NCI-H128 (cell line): ENCODE measurements around the gene TMED5.

Experiments
- DNase-seq: peaks from one replicate; lab custom pipeline; 2025; ENCODE audit not compliant: unreplicated experiment; lab: John Stamatoyannopoulos, UW

Gene TMED5

DNA sequence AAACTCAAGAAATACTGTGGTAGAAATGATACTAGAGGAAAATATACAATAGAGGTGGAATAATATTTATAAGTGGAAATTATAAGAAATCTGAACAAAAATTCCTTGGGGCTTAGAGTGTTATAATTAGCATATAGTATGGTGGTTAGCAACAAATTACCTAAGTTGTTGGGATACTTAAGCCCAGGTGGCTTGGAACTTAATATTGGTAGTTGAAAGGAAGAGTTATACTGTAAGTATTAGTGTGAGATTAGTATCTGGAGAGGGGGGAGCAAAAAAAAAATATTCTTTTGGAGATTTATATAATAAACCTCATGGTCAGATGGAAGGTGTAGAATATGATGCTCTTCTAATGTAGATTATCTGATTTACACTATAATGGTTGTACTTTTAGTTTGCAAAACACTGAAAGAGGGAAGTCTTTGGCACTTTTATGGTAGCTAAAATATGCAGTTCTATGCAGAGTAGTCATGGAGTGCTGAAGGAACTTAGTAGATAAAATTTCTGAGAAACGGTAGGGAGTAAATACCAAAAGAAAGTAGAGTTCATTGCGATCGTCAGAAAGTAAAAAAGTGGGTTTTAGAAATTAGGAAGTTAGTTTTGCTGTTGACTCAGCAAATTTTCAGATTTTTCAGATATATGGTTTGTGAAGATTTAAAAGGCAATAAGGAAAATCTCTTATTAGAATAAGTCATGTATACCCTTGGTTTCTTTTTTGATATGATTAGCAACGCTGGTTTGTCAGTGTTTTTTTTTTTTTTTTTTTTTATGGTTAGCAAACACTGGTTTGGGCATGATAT lies 55.5 kb downstream of the TMED5 start:
- no peak for DNase-seq

DNA sequence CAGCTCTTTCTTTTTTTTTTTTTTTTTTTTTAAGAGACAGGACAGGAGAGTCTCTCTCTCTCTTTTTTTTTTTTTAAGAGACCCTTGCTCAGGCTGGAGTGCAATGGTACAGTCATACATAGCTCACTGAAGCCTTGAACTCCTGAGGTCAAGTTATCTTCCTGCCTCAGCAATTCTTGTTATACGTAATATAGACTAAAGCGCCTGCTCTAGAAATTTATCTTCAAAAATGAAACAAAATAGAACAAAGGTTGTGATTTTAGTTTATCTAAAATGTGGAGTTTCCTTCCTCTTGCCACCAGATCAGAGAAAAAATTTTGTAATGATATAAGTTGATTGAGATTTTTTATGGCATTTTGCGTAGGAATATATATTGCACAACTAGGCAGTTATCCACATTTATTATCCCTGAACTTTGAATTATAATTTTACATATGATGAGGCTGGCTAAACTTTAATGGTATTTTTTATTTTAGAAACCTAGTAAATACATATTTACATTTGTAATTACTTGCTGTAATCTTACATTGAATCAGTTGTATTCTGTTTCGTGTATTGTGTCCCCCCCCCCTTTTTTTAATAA lies 56.9 kb downstream of the TMED5 start:
- DNase-seq = no peak

DNA sequence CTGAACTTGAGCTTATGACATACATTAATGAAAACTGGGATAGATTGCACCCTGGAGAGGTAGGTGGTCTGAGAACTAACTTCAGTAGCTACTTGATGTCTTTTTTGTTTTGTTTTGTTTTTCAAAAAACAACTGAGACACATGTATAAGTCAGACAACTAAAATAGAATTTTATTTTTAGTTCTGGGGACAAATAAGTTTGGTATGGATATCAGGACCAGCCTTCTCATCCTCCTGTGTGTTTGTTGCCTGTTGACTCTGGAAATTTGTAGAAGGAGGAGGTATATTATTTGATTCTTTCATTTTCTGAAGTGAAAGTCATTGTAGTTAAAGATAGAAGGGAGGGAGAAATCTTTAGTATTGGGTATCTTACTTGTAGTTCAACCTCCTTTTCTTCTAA lies 59.6 kb downstream of the TMED5 start:
- DNase-seq = no peak

DNA sequence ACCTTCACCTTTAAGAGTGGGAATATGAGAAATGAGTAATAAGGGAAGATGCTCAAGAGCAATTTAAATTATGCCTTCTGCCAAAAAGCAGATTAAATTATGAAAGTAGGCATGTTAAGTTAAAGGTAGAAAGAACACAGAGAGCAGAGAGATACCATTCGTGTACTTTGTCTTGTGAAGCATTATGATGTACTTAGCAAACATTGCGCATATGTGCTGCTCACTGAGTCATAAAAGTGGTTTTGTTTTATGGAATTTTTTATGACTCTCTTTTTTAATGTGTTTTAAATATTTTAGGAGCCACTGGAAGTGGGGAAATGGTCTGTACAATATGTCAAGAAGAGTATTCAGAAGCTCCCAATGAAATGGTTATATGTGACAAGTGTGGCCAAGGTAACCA lies 65.8 kb downstream of the TMED5 start:
- DNase-seq = no peak

DNA sequence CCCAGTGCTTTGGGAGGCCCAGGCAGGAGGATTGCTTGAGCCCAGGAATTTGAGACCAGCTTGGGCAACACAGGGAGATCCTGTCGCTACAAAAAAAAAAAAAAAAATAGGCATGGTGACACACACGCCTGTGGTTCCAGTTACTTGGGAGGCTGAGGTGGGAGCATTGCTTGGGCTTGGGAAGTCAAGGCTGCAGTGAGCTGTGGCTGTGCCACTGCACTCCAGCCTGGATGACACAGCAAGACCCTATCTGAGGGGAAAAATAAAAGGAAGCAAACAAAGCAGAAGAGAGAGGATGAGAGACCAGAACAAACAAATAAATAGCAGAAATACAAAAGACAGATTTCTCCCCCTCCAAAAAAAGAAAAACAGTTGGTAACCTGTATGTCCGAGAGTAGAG lies 67.1 kb downstream of the TMED5 start:
- no peak for DNase-seq

DNA sequence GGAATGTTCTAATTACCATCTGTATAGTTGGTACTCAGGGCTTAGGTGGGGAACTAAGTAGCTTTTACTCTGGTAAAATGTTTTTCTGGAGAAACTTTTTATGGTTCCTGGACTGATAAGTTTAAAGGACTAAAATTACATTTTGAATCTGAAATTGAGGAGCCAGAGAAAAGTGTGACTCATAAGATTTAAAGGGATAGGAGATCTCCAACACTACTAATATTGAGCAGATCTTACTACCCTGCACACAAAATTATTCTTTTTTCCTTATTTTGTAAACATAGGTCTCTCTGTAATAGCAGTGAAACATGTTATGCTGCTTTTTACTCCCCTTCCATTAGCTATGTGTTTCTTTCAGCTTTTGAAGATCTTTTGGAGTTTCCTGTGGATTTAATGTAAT lies 68.7 kb downstream of the TMED5 start:
- DNase-seq = no peak

DNA sequence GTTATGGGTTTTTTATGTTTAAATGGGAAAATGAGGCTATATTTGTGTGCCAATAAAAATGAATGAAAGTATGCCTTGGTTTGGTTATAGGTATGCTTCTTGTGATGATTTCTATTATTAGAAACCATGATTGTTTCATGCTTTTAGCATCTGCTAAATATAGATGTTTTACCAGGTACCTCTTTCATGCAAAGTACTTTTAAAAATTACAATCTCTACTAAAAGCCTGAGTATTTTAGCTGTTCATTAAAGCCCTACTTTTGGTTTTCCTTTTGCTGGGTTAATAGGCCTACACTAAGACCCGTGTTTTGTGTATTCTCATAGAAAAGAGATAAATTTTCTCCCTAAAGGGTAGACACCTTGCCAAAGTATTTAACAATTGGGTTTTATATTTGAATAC lies 69.1 kb downstream of the TMED5 start:
- DNase-seq = no peak

DNA sequence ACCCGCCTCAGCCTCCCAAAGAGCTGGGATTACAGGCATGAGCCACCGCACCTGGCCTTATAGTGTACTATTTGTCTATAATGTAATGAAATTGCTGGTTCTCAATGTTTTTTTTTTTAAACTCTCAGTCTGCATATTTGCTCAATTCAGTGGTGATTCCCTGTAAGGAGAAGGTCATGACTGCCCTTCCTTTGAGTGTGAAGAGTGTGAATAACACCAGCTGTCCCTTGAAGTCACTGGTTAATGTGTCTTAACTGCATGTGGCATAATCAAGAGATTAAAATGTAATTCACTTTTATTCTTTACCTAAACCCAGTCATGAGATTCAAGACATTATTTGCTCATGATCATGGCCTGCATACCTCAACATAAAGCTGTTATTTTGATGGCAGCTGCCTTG lies 70.6 kb downstream of the TMED5 start:
- no peak for DNase-seq

DNA sequence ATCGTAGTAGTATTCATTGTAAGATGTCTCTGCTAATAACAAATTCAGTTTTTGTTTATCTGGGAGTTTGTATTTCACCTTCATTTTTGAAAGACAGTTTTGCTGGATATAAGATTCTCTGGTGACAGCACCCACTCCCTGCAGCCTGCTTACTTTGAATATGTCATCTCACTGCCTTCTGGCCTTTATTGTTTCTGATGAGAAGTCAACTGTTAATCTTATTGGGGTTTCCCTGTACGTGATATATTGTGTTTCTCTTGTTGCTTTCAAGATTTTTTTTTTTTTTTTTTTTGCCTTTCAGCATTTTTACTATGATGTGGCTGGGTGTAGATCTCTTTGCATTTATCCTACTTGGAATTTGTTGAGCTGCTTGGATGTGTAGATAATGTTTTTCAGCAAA lies 71.9 kb downstream of the TMED5 start:
- no peak for DNase-seq

DNA sequence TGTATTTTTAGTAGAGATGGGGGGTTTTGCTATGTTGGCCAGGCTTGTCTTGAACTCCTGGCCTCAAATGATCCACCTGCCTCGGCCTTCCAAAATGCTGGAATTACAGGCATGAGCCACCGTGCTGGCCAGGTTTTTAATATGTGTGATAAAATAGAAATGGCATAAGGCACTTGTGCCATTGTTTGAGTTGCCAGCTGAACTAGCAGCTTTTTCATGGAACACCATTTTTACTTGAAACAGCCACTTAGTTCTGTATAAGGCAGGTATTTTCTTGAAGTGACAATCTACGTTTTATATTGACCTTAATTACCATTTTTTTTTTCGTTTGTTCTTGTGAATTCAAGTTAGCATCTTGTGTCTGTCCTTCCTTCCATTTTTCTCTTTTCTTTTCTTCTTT lies 72.8 kb downstream of the TMED5 start:
- no peak for DNase-seq

DNA sequence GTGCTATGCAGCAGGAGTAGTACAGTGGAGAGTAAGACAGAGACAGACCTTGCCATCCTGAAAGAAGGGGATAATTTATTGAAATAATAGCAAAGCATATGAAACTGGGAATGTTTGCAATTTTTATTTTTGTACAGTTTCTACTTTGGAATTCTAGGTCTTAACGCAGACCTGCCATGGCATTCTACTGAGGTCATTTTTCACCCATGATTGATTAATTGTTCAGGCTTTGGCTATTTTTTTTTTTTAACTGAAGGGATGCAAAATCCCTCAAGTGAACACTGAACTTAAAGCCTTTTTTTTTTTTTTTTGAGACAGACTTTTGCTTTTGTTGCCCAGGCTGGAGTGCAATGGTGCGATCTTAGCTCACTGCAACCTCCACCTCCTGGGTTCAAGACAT lies 74.0 kb downstream of the TMED5 start:
- DNase-seq = no peak

DNA sequence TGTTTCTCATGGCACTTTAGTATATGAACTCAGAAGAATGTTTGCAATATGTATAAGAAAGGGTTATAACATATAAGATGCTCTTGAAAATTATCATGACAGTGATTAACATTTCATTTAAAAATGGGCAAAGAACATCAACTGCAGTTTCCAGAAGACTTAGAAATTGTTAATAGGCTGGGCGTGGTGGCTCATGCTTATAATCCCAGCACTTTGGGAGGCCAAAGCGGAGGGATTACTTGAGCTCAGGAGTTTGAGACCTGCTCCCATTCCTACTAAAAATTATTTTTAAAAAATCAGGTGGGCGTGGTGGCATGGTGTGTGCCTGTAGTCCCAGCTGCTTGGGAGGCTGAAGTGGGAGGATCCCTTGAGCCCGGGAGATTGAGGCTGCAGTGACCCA lies 78.1 kb downstream of the TMED5 start:
- DNase-seq = no peak
